ENCODE measurements around the gene TOP2A.
A peak's percentile ranks its signal among the peaks of the same experiment; 100 is the strongest.
"Not testable (repeated sequence)": the region's sequence is repeated elsewhere in the genome, so short reads cannot be mapped to it uniquely, and the experiment has no call there.

Gene TOP2A

GRCh38 chr17:40422990-40423633 is 5.4 kb upstream of the TOP2A start:
- TF ChIP-seq CTCF (conservative IDR thresholded peaks at IDR 0.05): peak; percentile 46
- peak overlapping the region; percentile 23 for H3K27ac ChIP-seq

DNA sequence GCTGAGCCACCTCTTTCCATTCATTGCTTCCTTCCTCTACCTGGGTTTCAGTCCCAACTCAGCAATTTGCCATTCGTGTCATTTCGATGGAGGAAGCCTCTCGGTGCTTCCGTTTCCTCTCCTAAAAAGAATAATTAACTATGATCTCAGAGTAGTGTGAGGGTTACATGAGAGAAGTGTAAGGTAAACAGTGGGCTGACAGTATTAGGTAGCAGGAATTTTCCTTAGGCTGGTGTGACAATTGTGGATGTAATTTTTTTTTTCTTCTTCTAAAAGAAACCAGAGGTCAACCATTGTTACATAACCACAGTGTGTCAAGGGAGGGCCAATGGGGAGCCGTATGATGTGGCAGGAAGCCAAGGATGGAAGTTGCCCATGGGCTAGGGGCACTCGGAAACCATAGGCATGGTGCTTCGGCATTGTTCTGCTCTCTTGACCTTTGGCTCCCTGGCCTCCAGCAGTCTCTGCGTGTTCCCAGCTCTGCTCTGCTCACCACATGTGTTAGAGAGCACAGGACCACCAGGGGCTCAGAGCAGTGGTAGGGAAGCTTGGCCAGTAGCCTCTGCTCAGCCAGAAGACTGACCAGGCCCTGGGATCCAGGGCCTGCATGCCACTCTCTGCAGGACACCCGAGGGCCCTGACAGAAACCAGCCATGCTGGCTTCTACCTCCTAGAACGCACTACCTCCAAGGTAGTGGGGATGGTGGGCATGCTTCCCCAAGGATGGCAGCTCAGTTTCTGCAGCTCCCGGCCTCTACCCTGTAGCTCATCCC is 2.0 kb upstream of the TOP2A start:
- H3K27ac ChIP-seq: no peak overlapping the region
- no peak for TF ChIP-seq CTCF (conservative IDR thresholded peaks at IDR 0.05)

DNA sequence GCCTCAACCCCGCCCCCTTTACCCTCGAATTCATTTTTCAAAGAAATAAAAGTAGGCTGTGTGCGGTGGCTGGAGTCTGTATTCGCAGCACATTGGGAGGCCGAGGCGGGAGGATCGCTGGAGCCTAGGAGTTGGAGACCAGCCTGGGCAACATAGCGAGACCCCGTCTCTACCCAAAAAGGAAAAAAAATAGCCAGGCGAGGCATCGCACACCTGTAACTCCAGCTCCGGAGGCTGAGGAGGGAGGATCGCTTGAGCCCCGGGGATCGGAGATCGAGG is 671 bp upstream of the TOP2A start:
- TF ChIP-seq CTCF (conservative IDR thresholded peaks at IDR 0.05): no peak
- H3K27ac ChIP-seq: peak overlapping the region; percentile 74

GRCh38 chr17:40417258-40417608 is 463 bp downstream of the TOP2A start:
- peak overlapping the region; percentile 74 for H3K27ac ChIP-seq
- TF ChIP-seq CTCF (conservative IDR thresholded peaks at IDR 0.05): no peak

DNA sequence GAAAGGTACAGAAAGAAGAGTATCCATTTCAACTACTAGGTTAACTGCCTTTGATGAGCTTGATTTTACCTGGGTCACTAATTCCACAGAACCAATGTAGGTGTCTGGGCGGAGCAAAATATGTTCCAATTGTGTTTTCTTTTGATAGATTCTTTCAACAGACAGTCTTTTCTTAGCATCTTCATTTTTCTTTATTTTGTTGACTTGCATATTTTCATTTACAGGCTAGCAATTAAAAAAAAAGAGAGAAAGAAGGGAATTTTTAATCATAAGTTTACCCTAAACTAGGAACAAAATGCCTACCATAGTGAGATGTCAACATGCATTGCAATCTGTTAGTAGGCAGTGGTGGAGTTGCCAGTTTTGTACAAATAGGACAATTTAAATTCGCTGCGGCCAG is 1.0 kb downstream of the TOP2A start:
- TF ChIP-seq CTCF (conservative IDR thresholded peaks at IDR 0.05): no peak
- peak overlapping the region; percentile 74 for H3K27ac ChIP-seq

DNA sequence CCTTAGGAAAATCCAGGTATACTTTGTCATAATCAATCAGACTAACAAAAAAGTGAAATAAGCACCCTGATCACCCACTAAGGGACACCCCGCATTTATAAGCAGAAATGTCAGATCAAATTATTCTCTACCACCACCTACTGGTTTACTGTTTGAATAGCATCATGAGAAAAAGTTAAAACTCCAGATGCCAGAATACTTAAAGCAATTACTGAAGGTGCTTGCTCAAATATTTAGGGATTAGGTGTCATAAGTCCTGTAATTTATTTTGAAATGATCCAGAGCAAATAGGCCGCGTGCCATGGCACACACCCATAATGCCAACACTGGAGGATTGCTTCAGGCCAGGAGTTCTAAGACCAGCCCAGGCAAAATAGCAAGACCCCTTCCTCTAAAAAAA is 2.3 kb downstream of the TOP2A start:
- H3K27ac ChIP-seq: no peak overlapping the region; the same call in 1 of the 2 replicates
- TF ChIP-seq CTCF (conservative IDR thresholded peaks at IDR 0.05): peak; percentile 80

- not testable (repeated sequence) for H3K27ac ChIP-seq
These were observed 3.4 kb downstream of the TOP2A start for GRCh38 chr17:40414312-40414711.

DNA sequence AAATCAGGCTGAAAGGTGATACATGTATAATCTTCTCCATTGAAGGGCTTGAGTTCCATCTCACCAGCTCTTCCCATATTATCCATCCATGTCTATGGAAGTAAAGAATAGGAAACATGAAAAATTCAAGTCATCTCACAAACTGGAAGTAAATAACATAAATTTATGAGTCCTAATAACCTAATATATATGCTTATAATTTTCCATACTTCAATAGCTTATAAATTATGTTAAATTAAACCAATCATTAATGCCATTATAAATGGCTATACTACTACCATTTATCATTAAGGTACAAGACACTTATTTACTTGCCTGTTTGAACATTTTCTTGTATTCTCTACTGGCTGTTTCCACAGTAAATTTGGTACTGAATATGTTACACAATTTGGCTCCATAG is 4.8 kb downstream of the TOP2A start:
- no peak overlapping the region for H3K27ac ChIP-seq
- no peak for TF ChIP-seq CTCF (conservative IDR thresholded peaks at IDR 0.05)
